ENCODE results near the gene LEPROT. TPM values are rescaled to one million over a fixed set of nuclear protein-coding genes. Genes with fewer than 3 reads are reported as not detected.

The LEPROT gene
- total RNA-seq, 2 donors from 2014 or later: 14.7 to 30.2 TPM

DNA sequence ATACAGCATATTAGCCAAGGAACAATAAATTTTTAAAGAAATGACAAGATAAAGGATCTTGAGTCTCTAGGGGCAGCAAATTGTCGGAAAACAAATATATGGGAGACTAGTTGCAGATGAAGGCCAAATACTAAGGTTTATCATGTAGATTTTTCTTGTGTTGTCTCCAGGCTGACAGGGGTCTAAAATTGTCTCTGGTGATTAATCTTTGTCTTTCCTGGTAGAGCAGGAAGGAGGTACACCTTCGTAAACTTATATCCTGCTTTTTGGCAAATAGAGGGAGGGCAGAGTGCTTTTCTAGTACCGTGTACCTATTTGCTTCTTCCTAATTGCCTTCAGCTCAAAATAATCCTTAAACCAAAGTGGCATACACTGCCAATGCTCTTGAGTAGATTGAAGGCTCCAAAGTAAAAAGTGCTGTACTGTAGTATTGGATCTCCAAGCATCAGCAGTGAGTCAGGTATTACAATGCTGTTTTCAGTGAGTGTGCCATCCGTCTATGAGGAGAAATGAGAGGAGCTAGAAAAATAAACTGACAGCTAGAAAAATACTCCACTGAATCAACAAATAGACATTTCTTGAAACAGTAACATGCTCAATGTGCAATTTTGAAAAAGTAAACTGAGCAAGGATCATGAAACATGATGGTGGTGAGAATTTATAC lies 1.8 kb upstream of the LEPROT start:
- Mint-ChIP-seq H3K27ac (no peak overlapping the region), H3K36me3 (ENCODE audit: low read depth) (no peaks in the 10 kb centered on the region), H3K27me3 (no peaks in the 10 kb centered on the region), H3K4me3 (no peak overlapping the region), H3K4me1 (peaks cover 8% of the 10 kb centered on the region)
- DNase-seq: no peak
- no peak for ATAC-seq
- no peaks in the 10 kb centered on the region for H3K9me3 ChIP-seq (ENCODE audit: control insufficient read depth, low read length, poor library complexity, severe bottlenecking)

GRCh38 chr1:65419681-65420589 lies 533 bp upstream of the LEPROT start:
- no peak overlapping the region for H3K27ac Mint-ChIP-seq
- H3K4me3 Mint-ChIP-seq: no peak overlapping the region
- ATAC-seq: peak; percentile 93
- H3K9me3 ChIP-seq (ENCODE audit: control insufficient read depth, low read length, poor library complexity, severe bottlenecking): no peaks in the 10 kb centered on the region
- DNase-seq: peak; percentile 96 to 99 (median 97)
- H3K4me1 Mint-ChIP-seq: peaks cover 15% of the 10 kb centered on the region
- H3K27me3 Mint-ChIP-seq: no peaks in the 10 kb centered on the region
- no peaks in the 10 kb centered on the region for H3K36me3 Mint-ChIP-seq (ENCODE audit: low read depth)

- H3K4me1 Mint-ChIP-seq: peaks cover 18% of the 10 kb centered on the region
- H3K27me3 Mint-ChIP-seq: no peaks in the 10 kb centered on the region
- ATAC-seq: no peak
These were observed 1.0 kb downstream of the LEPROT start for GRCh38 chr1:65421351-65422025.

GRCh38 chr1:65422241-65423203 lies 2.1 kb downstream of the LEPROT start:
- no peaks in the 10 kb centered on the region for H3K9me3 ChIP-seq (ENCODE audit: control insufficient read depth, low read length, poor library complexity, severe bottlenecking)
- H3K27ac Mint-ChIP-seq: no peak overlapping the region
- no peak overlapping the region for H3K4me3 Mint-ChIP-seq
- ATAC-seq (no peak), DNase-seq (no peak)
- no peaks in the 10 kb centered on the region for H3K27me3 Mint-ChIP-seq
- peaks cover 18% of the 10 kb centered on the region for H3K4me1 Mint-ChIP-seq
- peaks cover 12% of the 10 kb centered on the region for H3K36me3 Mint-ChIP-seq (ENCODE audit: low read depth)

More at GRCh38 chr1:65421351-65422025, 1.0 kb downstream of the LEPROT start:
- Mint-ChIP-seq H3K27ac (no peak overlapping the region), H3K4me3 (no peak overlapping the region), H3K36me3 (ENCODE audit: low read depth) (peaks cover 12% of the 10 kb centered on the region)
- no peak for DNase-seq
- H3K9me3 ChIP-seq (ENCODE audit: control insufficient read depth, low read length, poor library complexity, severe bottlenecking): no peaks in the 10 kb centered on the region

- no peaks in the 10 kb centered on the region for H3K9me3 ChIP-seq (ENCODE audit: control insufficient read depth, low read length, poor library complexity, severe bottlenecking)
- H3K27me3 Mint-ChIP-seq: no peaks in the 10 kb centered on the region
- DNase-seq: no peak
- H3K36me3 Mint-ChIP-seq (ENCODE audit: low read depth): peaks cover 12% of the 10 kb centered on the region
- H3K27ac Mint-ChIP-seq: no peak overlapping the region
- ATAC-seq: no peak
- H3K4me1 Mint-ChIP-seq: peaks cover 20% of the 10 kb centered on the region
- no peak overlapping the region for H3K4me3 Mint-ChIP-seq
These were observed 3.6 kb downstream of the LEPROT start for GRCh38 chr1:65423884-65424572.

- Mint-ChIP-seq H3K36me3 (ENCODE audit: low read depth) (peaks cover 14% of the 10 kb centered on the region), H3K4me3 (no peak overlapping the region), H3K27me3 (no peaks in the 10 kb centered on the region), H3K4me1 (peaks cover 19% of the 10 kb centered on the region), H3K27ac (no peak overlapping the region)
- DNase-seq (no peak), ATAC-seq (no peak)
- no peaks in the 10 kb centered on the region for H3K9me3 ChIP-seq (ENCODE audit: control insufficient read depth, low read length, poor library complexity, severe bottlenecking)
These were observed 4.1 kb downstream of the LEPROT start for GRCh38 chr1:65424573-65424889.

- H3K27me3 Mint-ChIP-seq: no peaks in the 10 kb centered on the region
- DNase-seq (no peak), ATAC-seq (no peak)
- H3K27ac Mint-ChIP-seq: no peak overlapping the region
- peaks cover 16% of the 10 kb centered on the region for H3K36me3 Mint-ChIP-seq (ENCODE audit: low read depth)
- H3K9me3 ChIP-seq (ENCODE audit: control insufficient read depth, low read length, poor library complexity, severe bottlenecking): no peaks in the 10 kb centered on the region
- H3K4me1 Mint-ChIP-seq: peaks cover 18% of the 10 kb centered on the region
- no peak overlapping the region for H3K4me3 Mint-ChIP-seq
These were observed 4.5 kb downstream of the LEPROT start for GRCh38 chr1:65425006-65425405.

- no peak overlapping the region for H3K27ac Mint-ChIP-seq
- H3K9me3 ChIP-seq (ENCODE audit: control insufficient read depth, low read length, poor library complexity, severe bottlenecking): no peaks in the 10 kb centered on the region
- DNase-seq (no peak), ATAC-seq (no peak)
- no peaks in the 10 kb centered on the region for H3K27me3 Mint-ChIP-seq
- H3K36me3 Mint-ChIP-seq (ENCODE audit: low read depth): peaks cover 18% of the 10 kb centered on the region
- peaks cover 22% of the 10 kb centered on the region for H3K4me1 Mint-ChIP-seq
- H3K4me3 Mint-ChIP-seq: no peak overlapping the region
These were observed 5.2 kb downstream of the LEPROT start for GRCh38 chr1:65425697-65426096.

DNA sequence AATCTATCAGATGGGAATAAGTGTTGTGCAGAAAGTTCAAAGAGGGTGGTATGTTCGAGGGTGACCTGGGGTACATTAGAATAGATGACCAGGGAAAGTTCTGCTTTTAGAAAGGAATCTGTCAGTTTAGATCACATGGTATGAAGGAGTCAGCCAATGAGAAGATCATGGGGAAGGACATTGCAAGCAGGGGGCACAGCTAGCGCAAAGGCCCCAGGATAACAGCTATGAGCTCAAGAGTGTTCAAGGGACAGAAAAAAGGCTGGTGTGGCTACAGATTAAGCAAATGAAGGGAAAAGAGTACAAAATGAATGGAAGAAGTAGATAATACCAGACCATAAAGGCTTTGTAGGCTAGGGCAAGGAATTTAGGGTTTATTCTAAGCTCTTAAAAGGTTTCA lies 8.6 kb downstream of the LEPROT start:
- DNase-seq (no peak), ATAC-seq (no peak)
- H3K9me3 ChIP-seq (ENCODE audit: control insufficient read depth, low read length, poor library complexity, severe bottlenecking): no peaks in the 10 kb centered on the region
- no peaks in the 10 kb centered on the region for H3K27me3 Mint-ChIP-seq
- peaks cover 18% of the 10 kb centered on the region for H3K36me3 Mint-ChIP-seq (ENCODE audit: low read depth)
- no peak overlapping the region for H3K4me3 Mint-ChIP-seq
- H3K27ac Mint-ChIP-seq: peak overlapping the region; percentile 46
- peaks cover 24% of the 10 kb centered on the region for H3K4me1 Mint-ChIP-seq

- Mint-ChIP-seq H3K27me3 (no peaks in the 10 kb centered on the region), H3K4me1 (peaks cover 22% of the 10 kb centered on the region), H3K4me3 (no peak overlapping the region), H3K36me3 (ENCODE audit: low read depth) (peaks cover 18% of the 10 kb centered on the region), H3K27ac (peak overlapping the region; percentile 46)
- no peaks in the 10 kb centered on the region for H3K9me3 ChIP-seq (ENCODE audit: control insufficient read depth, low read length, poor library complexity, severe bottlenecking)
- DNase-seq (no peak), ATAC-seq (no peak)
These were observed 9.3 kb downstream of the LEPROT start for GRCh38 chr1:65429806-65430205.

- H3K9me3 ChIP-seq (ENCODE audit: control insufficient read depth, low read length, poor library complexity, severe bottlenecking): no peaks in the 10 kb centered on the region
- Mint-ChIP-seq H3K27ac (no peak overlapping the region), H3K27me3 (no peaks in the 10 kb centered on the region), H3K4me3 (no peak overlapping the region), H3K4me1 (peaks cover 18% of the 10 kb centered on the region), H3K36me3 (ENCODE audit: low read depth) (peaks cover 9% of the 10 kb centered on the region)
- peak; percentile 57 for ATAC-seq
- no peak for DNase-seq
These were observed 10.7 kb downstream of the LEPROT start for GRCh38 chr1:65431111-65431705.

DNA sequence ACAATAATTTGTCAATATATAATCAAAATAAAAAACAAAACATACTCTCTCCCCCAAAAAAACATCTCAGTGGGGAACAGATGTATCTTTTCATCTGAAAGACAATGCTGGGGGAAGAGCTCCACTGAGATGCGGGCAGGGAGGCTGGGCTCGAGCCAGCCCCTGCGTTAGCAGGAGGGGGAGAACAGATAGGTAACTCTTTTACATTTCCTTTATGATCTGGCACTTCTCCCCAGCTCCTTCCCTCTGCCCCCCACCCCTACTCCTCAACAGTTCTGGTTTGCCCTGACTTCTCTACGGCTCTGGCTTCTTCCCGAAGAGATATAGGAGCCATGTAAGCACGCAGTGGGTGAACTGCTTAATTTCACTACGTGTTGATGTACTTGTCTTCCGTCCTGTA lies 12.4 kb downstream of the LEPROT start:
- H3K4me1 Mint-ChIP-seq: peaks cover 18% of the 10 kb centered on the region
- no peak overlapping the region for H3K27ac Mint-ChIP-seq
- no peaks in the 10 kb centered on the region for H3K9me3 ChIP-seq (ENCODE audit: control insufficient read depth, low read length, poor library complexity, severe bottlenecking)
- no peak for ATAC-seq
- no peak for DNase-seq
- no peak overlapping the region for H3K4me3 Mint-ChIP-seq
- peaks cover 6% of the 10 kb centered on the region for H3K36me3 Mint-ChIP-seq (ENCODE audit: low read depth)
- H3K27me3 Mint-ChIP-seq: no peaks in the 10 kb centered on the region

Measured in T-helper 17 cell (primary cell).